Stimulated activated naive B cell treated with anti-CD40 and anti-IgM and Interleukin-4, amounts not matched to agents 10 μg/mL and 1 μg/mL and 100 μg/mL, for 72 hours (primary cell): Measurements from ENCODE around the gene RHOT2.
"Not testable (repeated sequence)": the region's sequence is repeated elsewhere in the genome, so short reads cannot be mapped to it uniquely, and the experiment has no call there.

Experiments
- ATAC-seq, 2 donors: fragments of 150-1000 bp; cut with Tn5 transposase; replicated peaks; 2 replicates each; pipeline ENCODE4 v1.10.0; 2021; ENCODE audit warnings: moderate library complexity in 1 of 2
- DNase-seq: peaks from one replicate; pipeline ENCODE4 v3.0.0; 2021
- H3K27ac Mint-ChIP-seq: one replicate; pipeline ENCODE4 v1.8.0; 2022; ENCODE audit warnings: mild to moderate bottlenecking, mixed read lengths
- H3K27me3 Mint-ChIP-seq, 2 donors: one replicate each; pipeline ENCODE4 v1.8.0; 2022; ENCODE audit warnings: mixed read lengths in 2 of 2
- H3K36me3 Mint-ChIP-seq, 2 donors: one replicate each; pipeline ENCODE4 v1.8.0; 2022; ENCODE audit warnings: mixed read lengths in 2 of 2, mild to moderate bottlenecking in 1 of 2
- H3K4me1 Mint-ChIP-seq, 2 donors: one replicate each; pipeline ENCODE4 v1.8.0; 2022; ENCODE audit warnings: mixed read lengths in 2 of 2, mild to moderate bottlenecking in 1 of 2
- H3K4me3 Mint-ChIP-seq, 2 donors: one replicate each; pipeline ENCODE4 v1.8.0; 2022; ENCODE audit warnings: mild to moderate bottlenecking in 2 of 2, mixed read lengths in 2 of 2, moderate library complexity in 1 of 2
- H3K9me3 Mint-ChIP-seq, 2 donors: one replicate each; pipeline ENCODE4 v1.8.0; 2022; ENCODE audit warnings: mixed read lengths in 2 of 2, mild to moderate bottlenecking in 1 of 2

The RHOT2 gene

GRCh38 chr16:682493-683395, 14.8 kb downstream of the RHOT2 start:
- H3K27me3 Mint-ChIP-seq = peaks cover 0 to 4% of the 10 kb centered on the region in 2 donors
- peaks cover 27 to 60% of the 10 kb centered on the region in 2 donors for H3K4me1 Mint-ChIP-seq
- peak overlapping the region; percentile 54 for H3K27ac Mint-ChIP-seq

DNA sequence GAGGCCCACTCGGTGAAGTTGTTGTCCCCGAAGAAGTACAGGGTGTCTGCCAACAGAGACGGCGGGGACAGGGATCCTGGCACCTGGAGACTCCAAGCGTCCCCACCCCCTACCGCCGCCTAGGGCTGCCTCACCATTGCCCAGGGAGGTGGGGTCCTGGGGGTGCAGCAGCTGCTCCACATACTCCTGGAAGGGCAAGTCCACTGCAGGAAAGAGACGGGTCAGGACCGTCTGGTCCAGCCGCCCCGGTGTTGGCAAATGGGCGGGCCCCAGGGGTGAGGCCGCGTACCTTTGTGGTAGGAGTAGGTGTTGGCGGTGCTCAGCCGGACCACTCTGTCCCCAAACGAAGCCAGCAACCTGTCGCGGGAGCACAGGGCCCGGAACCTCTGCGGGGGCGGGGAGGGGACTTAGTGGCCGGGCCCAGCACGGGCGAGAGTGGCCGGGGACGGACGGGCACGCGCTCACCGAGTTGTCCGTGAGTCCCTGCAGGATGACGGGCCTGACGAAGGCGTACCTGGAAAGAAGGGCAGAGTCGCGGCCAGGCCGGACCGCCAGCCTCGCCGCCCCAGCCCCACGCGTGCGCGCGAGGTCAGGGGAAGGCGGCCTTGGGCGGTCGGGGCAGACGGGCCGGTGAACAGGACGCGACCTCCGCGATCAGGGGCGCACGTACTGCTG, 15.6 kb downstream of the RHOT2 start:
- no peaks in the 10 kb centered on the region for H3K27me3 Mint-ChIP-seq
- ATAC-seq (no peak), DNase-seq (no peak)
- peak overlapping the region; percentile 92 for H3K27ac Mint-ChIP-seq
- H3K4me3 Mint-ChIP-seq = peak overlapping the region; percentile 85 to 91
- no peaks in the 10 kb centered on the region for H3K9me3 Mint-ChIP-seq
- H3K4me1 Mint-ChIP-seq = peaks cover 26 to 66% of the 10 kb centered on the region in 2 donors
- peaks cover 23 to 47% of the 10 kb centered on the region in 2 donors for H3K36me3 Mint-ChIP-seq

More at GRCh38 chr16:682493-683395, 14.8 kb downstream of the RHOT2 start:
- no peak for DNase-seq
- H3K36me3 Mint-ChIP-seq = peaks cover 23 to 47% of the 10 kb centered on the region in 2 donors
- peak overlapping the region; percentile 85 to 91 for H3K4me3 Mint-ChIP-seq
- no peaks in the 10 kb centered on the region for H3K9me3 Mint-ChIP-seq
- no peak for ATAC-seq

GRCh38 chr16:684071-684794, 16.3 kb downstream of the RHOT2 start, which contains the start of gene JMJD8:
JMJD8 (minus strand) TSS chr16:684334; CDS start chr16:684319, 15 bp downstream.
- H3K36me3 Mint-ChIP-seq = peaks cover 23 to 47% of the 10 kb centered on the region in 2 donors
- DNase-seq (peak; percentile 97), ATAC-seq (peak; percentile 81 to 82)
- H3K4me1 Mint-ChIP-seq = peaks cover 28 to 67% of the 10 kb centered on the region in 2 donors
- H3K27me3 Mint-ChIP-seq = no peaks in the 10 kb centered on the region
- H3K9me3 Mint-ChIP-seq = no peaks in the 10 kb centered on the region
- H3K4me3 Mint-ChIP-seq = peak within 1 kb of the TSS; percentile 86 to 91
- H3K27ac Mint-ChIP-seq = peak within 1 kb of the TSS; percentile 92

DNA sequence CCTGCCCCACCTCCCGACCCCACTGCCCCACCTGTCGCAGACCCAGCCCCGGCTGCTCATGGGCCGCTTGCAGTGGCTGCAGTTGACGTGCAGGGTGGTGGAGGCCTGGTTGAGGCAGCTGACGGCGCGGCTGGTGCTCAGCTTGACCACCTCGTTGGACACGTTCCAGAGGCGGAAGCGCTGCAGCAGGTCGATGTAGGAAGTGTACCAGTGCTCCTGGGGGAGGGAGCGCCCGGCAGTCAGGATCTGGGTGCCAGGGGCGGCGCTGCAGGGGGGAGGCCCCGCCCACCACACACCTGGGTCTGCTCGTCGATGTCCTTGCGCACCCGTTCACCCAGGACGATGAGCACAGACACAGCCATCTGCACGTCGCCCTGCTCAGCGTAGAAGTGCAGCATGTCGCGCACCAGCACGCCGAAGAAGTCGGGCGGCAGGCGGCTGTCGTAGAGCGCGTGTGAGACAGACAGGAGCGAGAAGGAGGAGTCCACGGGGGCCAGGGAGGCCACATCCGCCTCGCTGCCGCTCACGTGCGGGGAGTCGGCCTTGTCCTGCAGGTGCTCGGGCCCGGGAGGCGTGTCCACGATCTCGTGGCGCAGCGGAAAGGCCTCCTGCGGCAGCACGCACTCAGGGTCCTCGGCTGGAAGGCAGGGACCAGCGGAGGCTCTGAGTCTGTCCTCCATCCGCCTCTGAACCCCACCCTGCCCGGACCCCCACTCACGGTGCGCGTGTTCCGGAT, 17.2 kb downstream of the RHOT2 start:
- H3K36me3 Mint-ChIP-seq = peaks cover 23 to 47% of the 10 kb centered on the region in 2 donors
- H3K4me1 Mint-ChIP-seq = peaks cover 29 to 69% of the 10 kb centered on the region in 2 donors
- no peaks in the 10 kb centered on the region for H3K9me3 Mint-ChIP-seq
- peak overlapping the region; percentile 51 for H3K27ac Mint-ChIP-seq
- H3K27me3 Mint-ChIP-seq = no peaks in the 10 kb centered on the region
- peak overlapping the region in 1 of 2 donors; percentile 62 for H3K4me3 Mint-ChIP-seq
- ATAC-seq = no peak
- DNase-seq = no peak

DNA sequence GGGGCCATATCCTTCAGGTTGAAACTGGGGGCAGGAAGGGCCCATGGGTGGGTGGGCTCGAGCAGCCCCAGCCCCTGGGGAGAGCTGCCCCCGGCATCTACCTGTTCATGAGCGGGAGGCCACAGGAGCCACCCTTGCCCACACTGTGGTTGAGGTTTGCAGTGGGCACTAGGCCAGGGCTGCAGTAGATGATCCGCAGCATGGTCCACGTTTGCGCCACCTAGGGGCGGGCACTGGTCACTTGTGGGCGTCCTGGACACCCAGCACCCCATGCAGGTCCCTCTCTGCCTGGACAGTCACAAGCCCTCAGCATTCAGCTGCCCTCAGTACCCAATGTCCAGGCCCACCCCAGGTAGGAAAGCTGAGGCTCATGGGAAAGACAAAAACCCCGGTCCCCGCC, 18.0 kb downstream of the RHOT2 start:
- ATAC-seq (no peak), DNase-seq (no peak)
- Mint-ChIP-seq H3K27ac (no peak overlapping the region), H3K27me3 (no peaks in the 10 kb centered on the region), H3K4me1 (peaks cover 30 to 75% of the 10 kb centered on the region in 2 donors), H3K36me3 (peaks cover 23 to 46% of the 10 kb centered on the region in 2 donors), H3K4me3 (peak overlapping the region; percentile 44 to 52), H3K9me3 (peaks cover 2% of the 10 kb centered on the region in 2 donors)

DNA sequence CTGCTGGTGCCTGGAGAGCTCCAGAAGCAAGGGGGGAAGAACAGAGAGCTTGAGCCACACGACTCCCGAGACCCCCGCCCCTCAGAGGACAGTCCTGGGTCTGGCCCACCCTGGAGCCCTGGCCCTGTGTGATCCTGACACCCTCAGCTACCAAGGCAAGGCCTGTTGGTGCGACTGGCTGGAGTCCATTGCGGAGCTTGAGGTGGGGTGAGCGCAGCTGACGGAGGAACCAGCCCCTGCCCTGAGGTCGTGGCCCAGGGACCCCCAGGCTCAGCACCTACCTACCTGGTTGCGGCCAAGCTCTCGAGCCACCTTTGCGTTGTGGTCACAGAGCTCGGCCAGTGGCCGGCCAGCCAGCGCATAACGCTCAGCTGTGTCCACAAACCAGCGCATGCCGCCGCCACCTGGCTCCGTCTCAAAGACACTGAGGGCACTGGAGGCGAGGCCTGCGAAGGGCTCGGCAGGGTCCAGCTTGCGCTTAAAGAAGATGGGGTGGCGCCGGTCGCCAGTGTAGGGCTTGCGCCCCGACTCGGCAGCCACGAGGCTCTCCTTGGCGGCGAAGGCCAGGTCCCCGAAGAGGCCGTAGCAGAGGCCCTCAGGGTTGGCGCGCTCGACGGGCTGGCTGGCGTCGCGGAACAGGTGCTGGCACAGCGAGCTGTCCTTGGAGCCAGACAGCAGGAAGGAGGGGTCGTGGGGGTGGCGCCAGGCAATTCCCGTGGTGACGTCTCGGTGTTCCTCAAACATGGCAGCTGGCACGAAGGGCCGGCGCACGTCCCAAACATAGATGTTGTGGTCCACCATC, 18.7 kb downstream of the RHOT2 start:
- ATAC-seq = no peak
- H3K27me3 Mint-ChIP-seq = no peaks in the 10 kb centered on the region
- no peak overlapping the region for H3K4me3 Mint-ChIP-seq
- peaks cover 18 to 42% of the 10 kb centered on the region in 2 donors for H3K36me3 Mint-ChIP-seq
- DNase-seq = no peak
- H3K4me1 Mint-ChIP-seq = peaks cover 27 to 72% of the 10 kb centered on the region in 2 donors
- no peak overlapping the region for H3K27ac Mint-ChIP-seq
- peaks cover 2 to 5% of the 10 kb centered on the region in 2 donors for H3K9me3 Mint-ChIP-seq

DNA sequence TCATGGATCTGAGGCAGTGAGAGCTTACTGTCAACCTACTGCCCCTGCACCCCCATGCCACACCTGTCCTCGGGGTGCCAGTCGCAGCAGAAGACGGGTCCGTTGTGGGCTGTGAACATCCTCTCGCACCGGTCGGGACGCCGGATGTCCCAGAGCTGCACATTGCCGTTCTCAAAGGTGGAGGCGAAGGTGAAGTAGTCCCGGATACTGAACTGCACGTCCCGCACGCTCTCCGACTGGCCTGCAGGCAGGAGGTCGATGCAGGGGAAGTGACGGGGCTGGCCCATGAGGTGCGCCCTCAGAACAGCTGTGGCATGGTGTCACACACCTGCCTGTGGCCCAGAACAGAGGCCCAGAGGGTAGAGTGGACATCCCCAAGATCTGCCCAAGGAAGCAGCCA, 19.6 kb downstream of the RHOT2 start:
- no peak for DNase-seq
- H3K4me3 Mint-ChIP-seq = no peak overlapping the region
- no peak for ATAC-seq
- peaks cover 2 to 5% of the 10 kb centered on the region in 2 donors for H3K9me3 Mint-ChIP-seq
- H3K36me3 Mint-ChIP-seq = peaks cover 14 to 33% of the 10 kb centered on the region in 2 donors
- H3K27me3 Mint-ChIP-seq = peaks cover under 1 to 5% of the 10 kb centered on the region in 2 donors
- H3K27ac Mint-ChIP-seq = no peak overlapping the region
- H3K4me1 Mint-ChIP-seq = peaks cover 22 to 63% of the 10 kb centered on the region in 2 donors

DNA sequence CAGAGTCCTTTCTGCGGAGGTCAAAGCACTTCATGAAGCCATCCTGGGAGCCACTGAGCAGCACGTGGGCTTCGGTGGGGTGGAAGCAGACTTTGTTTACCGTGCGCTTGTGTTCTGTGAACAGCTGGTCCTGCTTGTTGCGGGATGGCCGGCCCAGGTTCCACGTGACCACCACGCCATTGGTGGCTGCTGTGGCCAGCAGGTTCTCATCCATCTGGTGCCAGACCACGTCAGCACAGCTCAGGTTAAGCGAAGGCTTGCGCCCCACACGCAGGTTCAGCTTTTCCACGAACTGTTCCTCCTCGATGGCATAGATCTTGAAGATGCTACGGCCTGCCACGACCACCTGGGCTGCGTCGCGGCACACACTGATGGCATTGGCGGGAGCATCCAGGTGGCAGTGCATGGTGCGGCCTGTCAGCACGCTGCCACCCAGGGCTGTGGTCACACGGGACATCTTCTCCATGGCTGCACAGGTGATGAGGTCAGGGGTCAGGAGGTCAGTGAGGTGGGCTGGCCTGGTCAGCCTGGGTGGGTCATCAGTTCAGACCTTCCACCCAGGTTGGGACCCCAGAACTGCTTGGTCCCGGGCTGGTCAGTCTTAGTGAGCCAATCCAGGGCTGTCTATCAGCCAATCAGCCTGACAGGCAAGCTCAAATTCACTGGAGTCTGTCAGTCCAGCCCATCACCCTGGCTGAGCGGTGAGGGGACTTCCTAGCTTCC, 21.4 kb downstream of the RHOT2 start:
- ATAC-seq (peak; percentile 12 to 25), DNase-seq (no peak)
- H3K27me3 Mint-ChIP-seq = peaks cover 10 to 17% of the 10 kb centered on the region in 2 donors
- H3K4me1 Mint-ChIP-seq = peaks cover 18 to 57% of the 10 kb centered on the region in 2 donors
- H3K4me3 Mint-ChIP-seq = peak overlapping the region; percentile 88 to 92
- peaks cover 11 to 20% of the 10 kb centered on the region in 2 donors for H3K36me3 Mint-ChIP-seq
- H3K9me3 Mint-ChIP-seq = peaks cover 2 to 5% of the 10 kb centered on the region in 2 donors
- H3K27ac Mint-ChIP-seq = peak overlapping the region; percentile 94

DNA sequence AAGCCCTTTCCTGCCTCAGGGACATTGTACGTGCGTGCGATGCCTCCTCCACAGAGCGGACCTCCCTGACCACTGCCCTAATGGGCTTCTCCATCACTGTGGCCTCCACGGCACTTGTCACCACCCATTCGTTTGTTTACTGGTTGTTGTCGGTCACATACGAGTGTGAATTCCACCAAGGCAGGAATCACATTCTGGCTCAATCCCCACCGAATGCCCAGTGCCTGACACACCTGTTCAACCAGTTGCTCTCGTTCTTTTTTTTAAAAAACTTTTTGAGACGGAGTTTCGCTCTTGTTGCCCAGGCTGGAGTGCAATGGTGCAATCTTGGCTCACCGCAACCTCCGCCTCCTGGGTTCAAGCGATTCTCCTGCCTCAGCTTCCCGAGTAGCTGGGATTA, 23.3 kb downstream of the RHOT2 start:
- H3K4me1 Mint-ChIP-seq = peaks cover 20 to 50% of the 10 kb centered on the region in 2 donors
- H3K27ac Mint-ChIP-seq = peak overlapping the region; percentile 87
- peaks cover 6 to 11% of the 10 kb centered on the region in 2 donors for H3K36me3 Mint-ChIP-seq
- H3K9me3 Mint-ChIP-seq, DNase-seq, ATAC-seq: not testable (repeated sequence)
- H3K4me3 Mint-ChIP-seq = peak overlapping the region; percentile 50 to 63
- peaks cover 17 to 27% of the 10 kb centered on the region in 2 donors for H3K27me3 Mint-ChIP-seq

- Mint-ChIP-seq H3K36me3 (peaks cover 3 to 9% of the 10 kb centered on the region in 2 donors), H3K27me3 (peaks cover 17 to 40% of the 10 kb centered on the region in 2 donors), H3K9me3 (peaks cover 2 to 5% of the 10 kb centered on the region in 2 donors), H3K4me3 (no peak overlapping the region), H3K27ac (no peak overlapping the region), H3K4me1 (peaks cover 20 to 49% of the 10 kb centered on the region in 2 donors)
- ATAC-seq (no peak), DNase-seq (no peak)
These were observed 24.6 kb downstream of the RHOT2 start for GRCh38 chr16:692356-693108.

- DNase-seq (no peak), ATAC-seq (no peak)
- Mint-ChIP-seq H3K4me3 (peak overlapping the region; percentile 74 to 77), H3K4me1 (peaks cover 20 to 45% of the 10 kb centered on the region in 2 donors), H3K27ac (peak overlapping the region; percentile 75), H3K27me3 (peaks cover 17 to 46% of the 10 kb centered on the region in 2 donors), H3K36me3 (peaks cover 3 to 9% of the 10 kb centered on the region in 2 donors), H3K9me3 (peaks cover 2 to 5% of the 10 kb centered on the region in 2 donors)
These were observed 25.4 kb downstream of the RHOT2 start for GRCh38 chr16:693364-693763.
